WTC11 (cell line): Measurements from ENCODE around the gene DRD2. TPM values are rescaled to one million over a fixed set of nuclear protein-coding genes. Genes with fewer than 3 reads are reported as not detected.

Experiments
- ATAC-seq: fragments of 200-7000 bp; cut with Tn5 transposase; 2 replicates; pipeline ENCODE4 v1.10.0; 2021; ENCODE audit warnings: mild to moderate bottlenecking, moderate library complexity
- CTCF ChIA-PET: fragments of 300-600 bp; sonication (Branson Sonifier 250); formaldehyde crosslinking; loops from one replicate; lab custom pipeline; 2021; ENCODE audit warnings: antibody characterized with exemption; lab: Charles Lee
- POLR2A ChIA-PET: fragments of 350-600 bp; sonication (Branson Sonifier 250); formaldehyde crosslinking; loops from one replicate; lab custom pipeline; 2021; ENCODE audit warnings: antibody characterized with exemption; lab: Charles Lee
- DNase-seq: peaks from one replicate; pipeline ENCODE4 v3.0.0; 2021; ENCODE audit warnings: low spot score
- H3K27ac Mint-ChIP-seq: 2 replicates; pipeline ENCODE4 v1.8.0; 2021; ENCODE audit warnings: mixed read lengths
- H3K27me3 Mint-ChIP-seq: 2 replicates; pipeline ENCODE4 v1.8.0; 2021; ENCODE audit warnings: low read depth, mild to moderate bottlenecking, moderate library complexity, mixed read lengths
- H3K36me3 Mint-ChIP-seq: 2 replicates; pipeline ENCODE4 v1.8.0; 2021; ENCODE audit warnings: mixed read lengths
- H3K4me1 Mint-ChIP-seq: 2 replicates; pipeline ENCODE4 v1.8.0; 2022; ENCODE audit warnings: mixed read lengths
- H3K4me3 Mint-ChIP-seq: 2 replicates; pipeline ENCODE4 v1.8.0; 2021; ENCODE audit warnings: mild to moderate bottlenecking, moderate library complexity, mixed read lengths
- H3K9me3 Mint-ChIP-seq: 2 replicates; pipeline ENCODE4 v1.8.0; 2021; ENCODE audit warnings: mixed read lengths
- AFF4 ChIP-seq: sonication (generic); formaldehyde crosslinking; IDR thresholded peaks from 2 replicates; pipeline ENCODE4 v1.8.1; 2023; ENCODE audit warnings: mild to moderate bottlenecking, missing genetic modification reagents, borderline replicate concordance
- CBFB ChIP-seq: sonication (generic); formaldehyde crosslinking; IDR thresholded peaks from 2 replicates; pipeline ENCODE4 v1.8.1; 2022; ENCODE audit warnings: mild to moderate bottlenecking, low read depth, missing genetic modification reagents
- EMX1 ChIP-seq: fragments of 250-450 bp; sonication (Bioruptor Pico); IDR thresholded peaks from 2 replicates; pipeline ENCODE4 v1.8.0; 2021; ENCODE audit warnings: mild to moderate bottlenecking
- ESRRA ChIP-seq: sonication (generic); formaldehyde crosslinking; IDR thresholded peaks from 2 replicates; pipeline ENCODE4 v1.8.1; 2022; ENCODE audit warnings: mild to moderate bottlenecking, missing genetic modification reagents, borderline replicate concordance
- ETV6 ChIP-seq: sonication (generic); formaldehyde crosslinking; IDR thresholded peaks from 2 replicates; pipeline ENCODE4 v1.8.1; 2022; ENCODE audit warnings: mild to moderate bottlenecking, missing genetic modification reagents
- FOXP1 ChIP-seq: sonication (generic); formaldehyde crosslinking; IDR thresholded peaks from 2 replicates; pipeline ENCODE4 v1.8.0; 2022; ENCODE audit warnings: missing genetic modification reagents, mild to moderate bottlenecking, moderate library complexity, borderline replicate concordance
- GTF2I ChIP-seq: fragments of 250-450 bp; sonication (Bioruptor Pico); conservative IDR thresholded peaks from 2 replicates; pipeline ENCODE4 v1.4.0; 2021; ENCODE audit warnings: mild to moderate bottlenecking
- HMGXB4 ChIP-seq: sonication (generic); formaldehyde crosslinking; IDR thresholded peaks from 2 replicates; pipeline ENCODE4 v1.8.1; 2023; ENCODE audit warnings: mild to moderate bottlenecking, moderate library complexity, missing genetic modification reagents
- JUN ChIP-seq: sonication (generic); formaldehyde crosslinking; IDR thresholded peaks from 2 replicates; pipeline ENCODE4 v1.8.0; 2023; ENCODE audit warnings: mild to moderate bottlenecking, missing genetic modification reagents
- KAT7 ChIP-seq: sonication (generic); formaldehyde crosslinking; IDR thresholded peaks from 2 replicates; pipeline ENCODE4 v1.8.1; 2023; ENCODE audit warnings: missing genetic modification reagents, mild to moderate bottlenecking, borderline replicate concordance
- MAX ChIP-seq: sonication (generic); formaldehyde crosslinking; IDR thresholded peaks from 2 replicates; pipeline ENCODE4 v1.8.0; 2022; ENCODE audit warnings: mild to moderate bottlenecking, missing genetic modification reagents
- TEAD4 ChIP-seq: sonication (generic); formaldehyde crosslinking; IDR thresholded peaks from 2 replicates; pipeline ENCODE4 v1.8.0; 2022; ENCODE audit warnings: mild to moderate bottlenecking, missing genetic modification reagents
- ZBTB21 ChIP-seq: sonication (generic); formaldehyde crosslinking; IDR thresholded peaks from 2 replicates; pipeline ENCODE4 v1.8.1; 2023; ENCODE audit warnings: mild to moderate bottlenecking, missing genetic modification reagents, borderline replicate concordance
- ZNF219 ChIP-seq: sonication (generic); formaldehyde crosslinking; IDR thresholded peaks from 2 replicates; pipeline ENCODE4 v1.8.0; 2023; ENCODE audit warnings: missing genetic modification reagents, mild to moderate bottlenecking, borderline replicate concordance
- ZNF232 ChIP-seq: sonication (generic); formaldehyde crosslinking; IDR thresholded peaks from 2 replicates; pipeline ENCODE4 v1.8.0; 2022; ENCODE audit warnings: mild to moderate bottlenecking, missing genetic modification reagents
- ZNF396 ChIP-seq: fragments of 250-450 bp; sonication (Bioruptor Pico); IDR thresholded peaks from 2 replicates; pipeline ENCODE4 v1.8.0; 2021; ENCODE audit warnings: mild to moderate bottlenecking, moderate library complexity, borderline replicate concordance
- ZNF416 ChIP-seq: fragments of 250-450 bp; sonication (Bioruptor Pico); IDR thresholded peaks from 2 replicates; pipeline ENCODE4 v1.9.0; 2021; ENCODE audit warnings: mild to moderate bottlenecking, inconsistent platforms
- ZSCAN18 ChIP-seq: fragments of 250-450 bp; sonication (Bioruptor Pico); IDR thresholded peaks from 2 replicates; pipeline ENCODE4 v2.1.2; 2022; ENCODE audit warnings: mild to moderate bottlenecking, moderate library complexity
- total RNA-seq: library from RNA; stranded (reverse); gene quantifications from 3 replicates; pipeline ENCODE4 v1.2.3, GENCODE V29; 2021
- TF ChIP-seq, protein P1 (sequence below): sonication (generic); formaldehyde crosslinking; IDR thresholded peaks from 2 replicates; pipeline ENCODE4 v1.8.0; 2023; ENCODE audit warnings: mild to moderate bottlenecking, missing genetic modification reagents
- TF ChIP-seq, protein P2 (sequence below): sonication (generic); formaldehyde crosslinking; IDR thresholded peaks from 2 replicates; pipeline ENCODE4 v1.8.1; 2023; ENCODE audit warnings: mild to moderate bottlenecking, missing genetic modification reagents, moderate library complexity
- TF ChIP-seq, protein P3 (sequence below): sonication (generic); formaldehyde crosslinking; IDR thresholded peaks from 2 replicates; pipeline ENCODE4 v1.8.0; 2022; ENCODE audit warnings: missing genetic modification reagents

DRD2 gene
- total RNA-seq, 1 experiment from 2014 or later: 0.20 TPM

GRCh38 chr11:113412675-113413074 is 62.5 kb downstream of the DRD2 start (continued):
- no peak for TF ChIP-seq AFF4 (CRISPR knock-in tag)
- no peak for TF ChIP-seq ZNF416
- TF ChIP-seq, protein P1, sequence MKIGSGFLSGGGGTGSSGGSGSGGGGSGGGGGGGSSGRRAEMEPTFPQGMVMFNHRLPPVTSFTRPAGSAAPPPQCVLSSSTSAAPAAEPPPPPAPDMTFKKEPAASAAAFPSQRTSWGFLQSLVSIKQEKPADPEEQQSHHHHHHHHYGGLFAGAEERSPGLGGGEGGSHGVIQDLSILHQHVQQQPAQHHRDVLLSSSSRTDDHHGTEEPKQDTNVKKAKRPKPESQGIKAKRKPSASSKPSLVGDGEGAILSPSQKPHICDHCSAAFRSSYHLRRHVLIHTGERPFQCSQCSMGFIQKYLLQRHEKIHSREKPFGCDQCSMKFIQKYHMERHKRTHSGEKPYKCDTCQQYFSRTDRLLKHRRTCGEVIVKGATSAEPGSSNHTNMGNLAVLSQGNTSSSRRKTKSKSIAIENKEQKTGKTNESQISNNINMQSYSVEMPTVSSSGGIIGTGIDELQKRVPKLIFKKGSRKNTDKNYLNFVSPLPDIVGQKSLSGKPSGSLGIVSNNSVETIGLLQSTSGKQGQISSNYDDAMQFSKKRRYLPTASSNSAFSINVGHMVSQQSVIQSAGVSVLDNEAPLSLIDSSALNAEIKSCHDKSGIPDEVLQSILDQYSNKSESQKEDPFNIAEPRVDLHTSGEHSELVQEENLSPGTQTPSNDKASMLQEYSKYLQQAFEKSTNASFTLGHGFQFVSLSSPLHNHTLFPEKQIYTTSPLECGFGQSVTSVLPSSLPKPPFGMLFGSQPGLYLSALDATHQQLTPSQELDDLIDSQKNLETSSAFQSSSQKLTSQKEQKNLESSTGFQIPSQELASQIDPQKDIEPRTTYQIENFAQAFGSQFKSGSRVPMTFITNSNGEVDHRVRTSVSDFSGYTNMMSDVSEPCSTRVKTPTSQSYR (CRISPR knock-in tag): no peak
- no peak for TF ChIP-seq ZSCAN18 (CRISPR knock-in tag)
- TF ChIP-seq ZNF396 (CRISPR knock-in tag): no peak
- no peak for TF ChIP-seq ESRRA (CRISPR knock-in tag)
- no peak for TF ChIP-seq HMGXB4 (CRISPR knock-in tag)
- TF ChIP-seq MAX (CRISPR knock-in tag): no peak
- no peak for TF ChIP-seq FOXP1 (CRISPR knock-in tag)

GRCh38 chr11:113411536-113411935 is 63.7 kb downstream of the DRD2 start:
- CTCF ChIA-PET: no interaction called here
- ATAC-seq (no peak), DNase-seq (no peak)
- Mint-ChIP-seq H3K4me3 (no peak overlapping the region), H3K27ac (no peak overlapping the region), H3K4me1 (no peaks in the 10 kb centered on the region), H3K9me3 (no peaks in the 10 kb centered on the region), H3K36me3 (no peaks in the 10 kb centered on the region), H3K27me3 (no peaks in the 10 kb centered on the region)
- POLR2A ChIA-PET: no interaction called here
- no peak for TF ChIP-seq GTF2I (CRISPR knock-in tag)
- TF ChIP-seq KAT7 (CRISPR knock-in tag): no peak
- TF ChIP-seq ZNF232: no peak
- no peak for TF ChIP-seq JUN
- TF ChIP-seq, protein P2, sequence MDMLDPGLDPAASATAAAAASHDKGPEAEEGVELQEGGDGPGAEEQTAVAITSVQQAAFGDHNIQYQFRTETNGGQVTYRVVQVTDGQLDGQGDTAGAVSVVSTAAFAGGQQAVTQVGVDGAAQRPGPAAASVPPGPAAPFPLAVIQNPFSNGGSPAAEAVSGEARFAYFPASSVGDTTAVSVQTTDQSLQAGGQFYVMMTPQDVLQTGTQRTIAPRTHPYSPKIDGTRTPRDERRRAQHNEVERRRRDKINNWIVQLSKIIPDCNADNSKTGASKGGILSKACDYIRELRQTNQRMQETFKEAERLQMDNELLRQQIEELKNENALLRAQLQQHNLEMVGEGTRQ: no peak
- no peak for TF ChIP-seq ESRRA (CRISPR knock-in tag)
- no peak for TF ChIP-seq ZNF219
- no peak for TF ChIP-seq FOXP1 (CRISPR knock-in tag)
- TF ChIP-seq ETV6 (CRISPR knock-in tag): no peak
- TF ChIP-seq, protein P3, sequence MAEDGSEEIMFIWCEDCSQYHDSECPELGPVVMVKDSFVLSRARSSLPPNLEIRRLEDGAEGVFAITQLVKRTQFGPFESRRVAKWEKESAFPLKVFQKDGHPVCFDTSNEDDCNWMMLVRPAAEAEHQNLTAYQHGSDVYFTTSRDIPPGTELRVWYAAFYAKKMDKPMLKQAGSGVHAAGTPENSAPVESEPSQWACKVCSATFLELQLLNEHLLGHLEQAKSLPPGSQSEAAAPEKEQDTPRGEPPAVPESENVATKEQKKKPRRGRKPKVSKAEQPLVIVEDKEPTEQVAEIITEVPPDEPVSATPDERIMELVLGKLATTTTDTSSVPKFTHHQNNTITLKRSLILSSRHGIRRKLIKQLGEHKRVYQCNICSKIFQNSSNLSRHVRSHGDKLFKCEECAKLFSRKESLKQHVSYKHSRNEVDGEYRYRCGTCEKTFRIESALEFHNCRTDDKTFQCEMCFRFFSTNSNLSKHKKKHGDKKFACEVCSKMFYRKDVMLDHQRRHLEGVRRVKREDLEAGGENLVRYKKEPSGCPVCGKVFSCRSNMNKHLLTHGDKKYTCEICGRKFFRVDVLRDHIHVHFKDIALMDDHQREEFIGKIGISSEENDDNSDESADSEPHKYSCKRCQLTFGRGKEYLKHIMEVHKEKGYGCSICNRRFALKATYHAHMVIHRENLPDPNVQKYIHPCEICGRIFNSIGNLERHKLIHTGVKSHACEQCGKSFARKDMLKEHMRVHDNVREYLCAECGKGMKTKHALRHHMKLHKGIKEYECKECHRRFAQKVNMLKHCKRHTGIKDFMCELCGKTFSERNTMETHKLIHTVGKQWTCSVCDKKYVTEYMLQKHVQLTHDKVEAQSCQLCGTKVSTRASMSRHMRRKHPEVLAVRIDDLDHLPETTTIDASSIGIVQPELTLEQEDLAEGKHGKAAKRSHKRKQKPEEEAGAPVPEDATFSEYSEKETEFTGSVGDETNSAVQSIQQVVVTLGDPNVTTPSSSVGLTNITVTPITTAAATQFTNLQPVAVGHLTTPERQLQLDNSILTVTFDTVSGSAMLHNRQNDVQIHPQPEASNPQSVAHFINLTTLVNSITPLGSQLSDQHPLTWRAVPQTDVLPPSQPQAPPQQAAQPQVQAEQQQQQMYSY (CRISPR knock-in tag): no peak
- no peak for TF ChIP-seq EMX1
- TF ChIP-seq ZBTB21 (CRISPR knock-in tag): no peak
- no peak for TF ChIP-seq CBFB (CRISPR knock-in tag)
- TF ChIP-seq TEAD4: no peak
